Tibial nerve (tissue), 4 donors: ENCODE measurements around the gene HSF2. TPM values are rescaled to one million over a fixed set of nuclear protein-coding genes. Genes with fewer than 3 reads are reported as not detected.

Experiments
- DNase-seq, 2 donors: peaks; one replicate each; pipeline ENCODE4 v3.0.0-alpha.2; 2019; ENCODE audit warnings: low spot score in 2 of 2
- H3K27ac ChIP-seq, 4 donors: fragments of 200-600 bp; sonication (generic) in 3 of 4; one replicate each; pipeline ENCODE4 v1.5.1; 2017 to 2019; ENCODE audit warnings: mild to moderate bottlenecking in 1 of 4
- H3K27me3 ChIP-seq, 2 donors: fragments of 200-600 bp; sonication (generic) in 1 of 2; one replicate each; pipeline versions ENCODE4 v1.5.1 to v1.6.0; 2017 to 2019
- H3K36me3 ChIP-seq, 3 donors: fragments of 200-600 bp; sonication (generic); one replicate each; pipeline ENCODE4 v1.5.1; 2018 to 2019
- H3K4me1 ChIP-seq, 4 donors: fragments of 200-600 bp; sonication (generic) in 3 of 4; one replicate each; pipeline ENCODE4 v1.5.1; 2017 to 2019
- H3K4me3 ChIP-seq, 4 donors: fragments of 200-600 bp; sonication (generic) in 3 of 4; one replicate each; pipeline ENCODE4 v1.5.1; 2017 to 2019; ENCODE audit warnings: mild to moderate bottlenecking in 1 of 4, moderate library complexity in 1 of 4
- H3K9me3 ChIP-seq, 4 donors: fragments of 200-600 bp; sonication (generic) in 3 of 4; one replicate each; pipeline ENCODE4 v1.5.1; 2017 to 2019
- CTCF ChIP-seq, 5 experiments: fragments of 200-600 bp in 3 of 5; fragments of 450-650 bp in 2 of 5; sonication (generic) in 3 of 5; IDR thresholded peaks; one replicate each; pipeline ENCODE4 v1.5.1; 2016 to 2019; ENCODE audit warnings: antibody characterized with exemption in 5 of 5, mild to moderate bottlenecking in 3 of 5, moderate library complexity in 2 of 5
- EP300 ChIP-seq, 2 donors: sonication (generic); formaldehyde crosslinking; IDR thresholded peaks; one replicate each; pipeline ENCODE4 v1.6.1; 2017; ENCODE audit warnings: antibody characterized with exemption in 2 of 2, mild to moderate bottlenecking in 1 of 2
- POLR2A ChIP-seq, 2 donors: fragments of 450-650 bp; IDR thresholded peaks; one replicate each; pipeline ENCODE4 v1.6.1; 2017; ENCODE audit warnings: antibody characterized with exemption in 2 of 2, mild to moderate bottlenecking in 2 of 2, moderate library complexity in 2 of 2
- WGBS, 2 donors: methylation state at CpG; one replicate each; pipeline ENCODE4 v1.1.5; 2018; 5-methylcytosine and 5-hydroxymethylcytosine counted together
- total RNA-seq, 4 donors: library from RNA; depleted of rRNA; stranded (reverse); fragments of >200 nt; gene quantifications; one replicate each; pipeline ENCODE4 v1.1.0, GENCODE V29; 2016

The HSF2 gene
- total RNA-seq, 4 donors from 2014 or later = 20.7 to 40.6 (median 31.5) TPM

GRCh38 chr6:122400121-122400450 lies 634 bp downstream of the HSF2 start:
- Histone ChIP-seq H3K36me3 (no peaks in the 10 kb centered on the region), H3K4me3 (peak overlapping the region; percentile 75 to 97 (median 90)), H3K9me3 (no peaks in the 10 kb centered on the region), H3K27me3 (no peaks in the 10 kb centered on the region), H3K27ac (peak overlapping the region; percentile 71 to 89 (median 88)), H3K4me1 (peaks cover 0 to 44% (median 14%) of the 10 kb centered on the region in 4 donors)
- no peak for DNase-seq
- WGBS, 2 donors = 0 to 1% methylated on average over 13 to 20 of the region's 20 CpGs
- TF ChIP-seq EP300 (IDR thresholded peaks at IDR 0.05) = no peak
- TF ChIP-seq POLR2A (IDR thresholded peaks at IDR 0.05) = no peak
- no peak for TF ChIP-seq CTCF (IDR thresholded peaks at IDR 0.05)

GRCh38 chr6:122400462-122401089 lies 1.1 kb downstream of the HSF2 start:
- WGBS, 2 donors = 44 to 48% methylated on average over 4 of the region's 4 CpGs
- H3K27ac ChIP-seq = peak overlapping the region in 2 of 4 donors; percentile 89

GRCh38 chr6:122401104-122401503 lies 1.7 kb downstream of the HSF2 start:
- no peaks in the 10 kb centered on the region for H3K27me3 ChIP-seq
- TF ChIP-seq CTCF (IDR thresholded peaks at IDR 0.05) (no peak), EP300 (IDR thresholded peaks at IDR 0.05) (no peak), POLR2A (IDR thresholded peaks at IDR 0.05) (no peak)
- DNase-seq = no peak
- no peaks in the 10 kb centered on the region for H3K36me3 ChIP-seq
- H3K4me3 ChIP-seq = no peak overlapping the region
- 78 to 79% methylated on average over 4 of the region's 4 CpGs for WGBS, 2 donors
- H3K9me3 ChIP-seq = no peaks in the 10 kb centered on the region
- H3K4me1 ChIP-seq = peaks cover 0 to 44% (median 14%) of the 10 kb centered on the region in 4 donors
- no peak overlapping the region for H3K27ac ChIP-seq

More at GRCh38 chr6:122400462-122401089, 1.1 kb downstream of the HSF2 start:
- Histone ChIP-seq H3K36me3 (no peaks in the 10 kb centered on the region), H3K9me3 (no peaks in the 10 kb centered on the region), H3K4me3 (peak overlapping the region; percentile 75 to 97 (median 90)), H3K4me1 (peaks cover 0 to 44% (median 14%) of the 10 kb centered on the region in 4 donors), H3K27me3 (no peaks in the 10 kb centered on the region)
- DNase-seq = no peak
- TF ChIP-seq EP300 (IDR thresholded peaks at IDR 0.05) (no peak), CTCF (IDR thresholded peaks at IDR 0.05) (no peak), POLR2A (IDR thresholded peaks at IDR 0.05) (no peak)

- 70 to 74% methylated on average over 2 of the region's 2 CpGs for WGBS, 2 donors
- TF ChIP-seq POLR2A (IDR thresholded peaks at IDR 0.05) = no peak
- TF ChIP-seq CTCF (IDR thresholded peaks at IDR 0.05) = no peak
- Histone ChIP-seq H3K9me3 (no peaks in the 10 kb centered on the region), H3K4me1 (peaks cover 0 to 37% (median 14%) of the 10 kb centered on the region in 4 donors), H3K4me3 (no peak overlapping the region), H3K36me3 (no peaks in the 10 kb centered on the region), H3K27me3 (no peaks in the 10 kb centered on the region), H3K27ac (no peak overlapping the region)
- no peak for DNase-seq
Measured at GRCh38 chr6:122404444-122404843, 5.0 kb downstream of the HSF2 start.

GRCh38 chr6:122405417-122405816 lies 6.0 kb downstream of the HSF2 start:
- no peak overlapping the region for H3K4me3 ChIP-seq
- no peak overlapping the region for H3K27ac ChIP-seq
- no peak for DNase-seq
- peaks cover 0 to 35% (median 11%) of the 10 kb centered on the region in 4 donors for H3K4me1 ChIP-seq
- no peak for TF ChIP-seq POLR2A (IDR thresholded peaks at IDR 0.05)
- TF ChIP-seq CTCF (IDR thresholded peaks at IDR 0.05) = no peak
- TF ChIP-seq EP300 (IDR thresholded peaks at IDR 0.05) = no peak
- H3K36me3 ChIP-seq = no peaks in the 10 kb centered on the region
- no peaks in the 10 kb centered on the region for H3K9me3 ChIP-seq
- H3K27me3 ChIP-seq = no peaks in the 10 kb centered on the region
- WGBS, 2 donors = 83 to 92% methylated on average over 1 of the region's 1 CpG
